Right lobe of liver (tissue), 6 donors: ENCODE data around the gene CD247. TPM values are rescaled to one million over a fixed set of nuclear protein-coding genes. Genes with fewer than 3 reads are reported as not detected.
A peak's percentile ranks its signal among the peaks of the same experiment; 100 is the strongest.

Source experiments
- ATAC-seq, 4 donors: fragments of 200-7000 bp; cut with Tn5 transposase; one replicate each; pipeline ENCODE4 v1.9.1; 2020; ENCODE audit warnings: mild to moderate bottlenecking in 4 of 4, moderate library complexity in 4 of 4
- DNase-seq, 3 donors: peaks; one replicate each; pipeline ENCODE4 v3.0.0-alpha.2; 2020
- H3K27ac ChIP-seq, 3 donors: fragments of 200-600 bp; one replicate each; pipeline ENCODE4 v1.8.0; 2022
- H3K27me3 ChIP-seq, 2 donors: fragments of 200-600 bp; one replicate each; pipeline ENCODE4 v1.8.0; 2022
- H3K36me3 ChIP-seq, 4 donors: fragments of 200-600 bp; sonication (generic) in 1 of 4; one replicate each; pipeline versions ENCODE4 v1.5.1 to v1.8.0; 2017 to 2022; ENCODE audit warnings: control low read depth in 1 of 4
- H3K4me1 ChIP-seq, 4 donors: fragments of 200-600 bp; sonication (generic) in 1 of 4; one replicate each; pipeline versions ENCODE4 v1.5.1 to v1.8.0; 2017 to 2022; ENCODE audit warnings: control low read depth in 1 of 4
- H3K4me3 ChIP-seq, 3 donors: fragments of 200-600 bp; one replicate each; pipeline ENCODE4 v1.8.0; 2022
- H3K9me3 ChIP-seq, 4 donors: fragments of 200-600 bp; sonication (generic) in 1 of 4; one replicate each; pipeline versions ENCODE4 v1.5.1 to v1.8.0; 2017 to 2022; ENCODE audit warnings: control low read depth in 1 of 4
- CTCF ChIP-seq, 4 donors: fragments of 200-600 bp in 3 of 4; fragments of 450-650 bp in 1 of 4; IDR thresholded peaks; one replicate each; pipeline versions ENCODE4 v1.5.1 to v1.8.0; 2016 to 2022; ENCODE audit warnings: antibody characterized with exemption in 4 of 4, mild to moderate bottlenecking in 2 of 4
- POLR2A ChIP-seq: fragments of 450-650 bp; IDR thresholded peaks from one replicate; pipeline ENCODE4 v1.6.1; 2017; ENCODE audit warnings: antibody characterized with exemption, mild to moderate bottlenecking
- WGBS: methylation state at CpG from one replicate; pipeline ENCODE4 v1.1.6; 2018; ENCODE audit warnings: low coverage, low lambda C conversion rate; ENCODE audit not compliant: insufficient coverage; ENCODE audit errors: missing lambda C conversion rate; 5-methylcytosine and 5-hydroxymethylcytosine counted together
- intact Hi-C, 2 donors: fragments of 100-400 bp; cut with DNase I; formaldehyde crosslinking; loops; one replicate each; pipeline versions ENCODE4 v1.11.2 to v1.14.1; 2022
- total RNA-seq, 6 experiments: library from RNA; depleted of rRNA in 2 of 6; stranded (reverse); fragments of >200 nt in 2 of 6; fragmentation: NEBNext Ultra II Directional in 3 of 6; extraction: Animal tissue kit (Norgen Biotek cat#: 25700) in 3 of 6; gene quantifications; one replicate each; pipeline versions ENCODE4 v1.1.0 to v1.2.4, GENCODE V29; 2016 to 2023
- donor health status: DM: no; HTN: yes; CAD: no.
- donor health status: DM: no; HTN: no; CAD: no.
- donor health status: DM: no; HTN: no; CAD: no.
- donor health status: DM: no; HTN: yes; CAD: no.
- donor health status: DM: no; HTN: yes; CAD: no.

CD247 gene
- total RNA-seq, 6 experiments from 2014 or later, result 0.48 to 2.2 (median 0.71) TPM

- H3K27me3 ChIP-seq, result no peaks in the 10 kb centered on the region
- peak overlapping the region in 2 of 3 donors; percentile 47 to 76 for H3K27ac ChIP-seq
- DNase-seq (no peak), ATAC-seq (peak; percentile 56 to 72 (median 66))
- no peaks in the 10 kb centered on the region for H3K9me3 ChIP-seq
- no peak for TF ChIP-seq POLR2A
- H3K36me3 ChIP-seq, result no peaks in the 10 kb centered on the region
- H3K4me1 ChIP-seq, result peaks cover 0 to 26% (median 7%) of the 10 kb centered on the region in 4 donors
- intact Hi-C loops, result no loop called here
- H3K4me3 ChIP-seq, result no peak overlapping the region
These were observed 14.0 kb upstream of the CD247 start for GRCh38 chr1:167532375-167532774.

GRCh38 chr1:167529829-167530474 lies 11.6 kb upstream of the CD247 start:
- Histone ChIP-seq H3K4me3 (no peak overlapping the region), H3K36me3 (no peaks in the 10 kb centered on the region), H3K9me3 (no peaks in the 10 kb centered on the region), H3K27me3 (no peaks in the 10 kb centered on the region), H3K27ac (no peak overlapping the region), H3K4me1 (peaks cover 0 to 21% (median 7%) of the 10 kb centered on the region in 4 donors)
- no peak for DNase-seq
- TF ChIP-seq POLR2A (no peak), CTCF (IDR thresholded peaks at IDR 0.05) (no peak)
- intact Hi-C loops, result no loop called here
- 80% methylated on average over 7 of the region's 8 CpGs for WGBS
- ATAC-seq, result no peak

- TF ChIP-seq POLR2A, result no peak
- no peak for TF ChIP-seq CTCF (IDR thresholded peaks at IDR 0.05)
- no peaks in the 10 kb centered on the region for H3K27me3 ChIP-seq
- H3K27ac ChIP-seq, result no peak overlapping the region
- no peak overlapping the region for H3K4me3 ChIP-seq
- WGBS, result 86% methylated on average over 3 of the region's 3 CpGs
- H3K4me1 ChIP-seq, result peaks cover 0 to 13% (median 5%) of the 10 kb centered on the region in 4 donors
- ATAC-seq, result no peak
- intact Hi-C loops, result no loop called here
- no peaks in the 10 kb centered on the region for H3K36me3 ChIP-seq
- H3K9me3 ChIP-seq, result no peaks in the 10 kb centered on the region
- no peak for DNase-seq
These were observed 9.9 kb upstream of the CD247 start for GRCh38 chr1:167528057-167528728.

- TF ChIP-seq CTCF (IDR thresholded peaks at IDR 0.05) (no peak), POLR2A (no peak)
- no peak overlapping the region for H3K4me3 ChIP-seq
- ATAC-seq (no peak), DNase-seq (no peak)
- H3K4me1 ChIP-seq, result no peaks in the 10 kb centered on the region
- no peaks in the 10 kb centered on the region for H3K9me3 ChIP-seq
- no peak overlapping the region for H3K27ac ChIP-seq
- intact Hi-C loops, result no loop called here
- 72% methylated on average over 8 of the region's 8 CpGs for WGBS
- no peaks in the 10 kb centered on the region for H3K27me3 ChIP-seq
- no peaks in the 10 kb centered on the region for H3K36me3 ChIP-seq
These were observed 8.5 kb upstream of the CD247 start for GRCh38 chr1:167526667-167527383.

DNA sequence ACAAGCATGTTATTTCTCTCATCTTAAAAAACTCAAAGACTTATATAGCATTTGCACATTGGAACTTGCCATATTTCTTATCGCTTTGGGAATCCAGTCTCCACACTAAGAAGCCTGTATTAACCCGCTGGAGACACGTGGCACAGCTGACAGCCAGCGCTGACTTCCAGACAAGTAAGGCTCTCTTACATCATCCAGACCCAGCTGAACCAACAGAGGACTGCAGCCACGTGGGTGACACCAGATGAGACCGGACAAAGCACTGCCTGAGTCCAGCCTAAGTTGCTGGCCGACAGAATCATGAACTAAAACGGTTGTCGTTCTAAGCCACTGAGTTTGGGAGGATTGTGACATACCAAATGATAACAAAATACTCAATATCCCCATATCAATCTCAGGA lies 6.3 kb upstream of the CD247 start:
- Histone ChIP-seq H3K9me3 (no peaks in the 10 kb centered on the region), H3K4me3 (no peak overlapping the region), H3K27ac (no peak overlapping the region), H3K27me3 (no peaks in the 10 kb centered on the region), H3K36me3 (no peaks in the 10 kb centered on the region), H3K4me1 (no peaks in the 10 kb centered on the region)
- TF ChIP-seq CTCF (IDR thresholded peaks at IDR 0.05), result no peak
- TF ChIP-seq POLR2A, result no peak
- peak; percentile 20 to 98 (median 90) for ATAC-seq
- no peak for DNase-seq
- 61% methylated on average over 7 of the region's 9 CpGs for WGBS
- intact Hi-C loops, result no loop called here
